Hematopoietic multipotent progenitor cell treated with erythropoietin and hydrocortisone succinate and interleukin-3 and kit ligand, for 4 days (in vitro differentiated cells): ENCODE measurements around the gene EMX1.
"Not testable (repeated sequence)": the region's sequence is repeated elsewhere in the genome, so short reads cannot be mapped to it uniquely, and the experiment has no call there.

Source experiments
- DNase-seq: peaks from one replicate; pipeline ENCODE4 v3.0.0-alpha.2; 2015

The EMX1 gene

GRCh38 chr2:72901426-72901825 lies 15.9 kb upstream of the EMX1 start:
- DNase-seq = peak; percentile 47

- not testable (repeated sequence) for DNase-seq
Measured at GRCh38 chr2:72907369-72907768, 9.9 kb upstream of the EMX1 start.

GRCh38 chr2:72908741-72909140 lies 8.6 kb upstream of the EMX1 start:
- DNase-seq = no peak

- DNase-seq = no peak
Measured at GRCh38 chr2:72911256-72911655, 6.1 kb upstream of the EMX1 start.

GRCh38 chr2:72913486-72914205 lies 3.7 kb upstream of the EMX1 start:
- no peak for DNase-seq

- no peak for DNase-seq
Measured at GRCh38 chr2:72914206-72914559, 3.1 kb upstream of the EMX1 start.

- DNase-seq = no peak
Measured at GRCh38 chr2:72914589-72915319, 2.6 kb upstream of the EMX1 start.

GRCh38 chr2:72915320-72915906 lies 1.9 kb upstream of the EMX1 start:
- no peak for DNase-seq

GRCh38 chr2:72915907-72916742 lies 1.2 kb upstream of the EMX1 start:
- DNase-seq = peak; percentile 66

- DNase-seq = no peak
Measured at GRCh38 chr2:72916743-72917137, 579 bp upstream of the EMX1 start.

GRCh38 chr2:72917877-72918553 lies 696 bp downstream of the EMX1 start:
- DNase-seq = no peak

- no peak for DNase-seq
Measured at GRCh38 chr2:72919414-72920317, 2.3 kb downstream of the EMX1 start.

GRCh38 chr2:72920318-72921087 lies 3.2 kb downstream of the EMX1 start:
- peak; percentile 59 for DNase-seq

GRCh38 chr2:72921088-72921851 lies 4.0 kb downstream of the EMX1 start:
- DNase-seq = no peak

- DNase-seq = no peak
Measured at GRCh38 chr2:72921853-72922252, 4.5 kb downstream of the EMX1 start.

- DNase-seq = no peak
Measured at GRCh38 chr2:72923833-72924352, 6.6 kb downstream of the EMX1 start.

- peak; percentile 38 for DNase-seq
Measured at GRCh38 chr2:72924353-72925240, 7.3 kb downstream of the EMX1 start.

GRCh38 chr2:72925328-72925943 lies 8.1 kb downstream of the EMX1 start:
- DNase-seq = no peak
